Pulmonary artery endothelial cell (primary cell): ENCODE data around the gene CTBP1. TPM values are rescaled to one million over a fixed set of nuclear protein-coding genes. Genes with fewer than 3 reads are reported as not detected.

ENCODE experiments used
- DNase-seq: peaks from one replicate; pipeline ENCODE4 v3.0.0-alpha.2; 2011; ENCODE audit warnings: low read depth, low spot score
- total RNA-seq: library from RNA; depleted of rRNA; stranded (reverse); fragments of >200 nt; gene quantifications from 2 replicates; pipeline ENCODE4 v1.2.3, GENCODE V29; 2014

Gene CTBP1
- total RNA-seq, 1 donor from 2014 or later: 249 TPM

DNA sequence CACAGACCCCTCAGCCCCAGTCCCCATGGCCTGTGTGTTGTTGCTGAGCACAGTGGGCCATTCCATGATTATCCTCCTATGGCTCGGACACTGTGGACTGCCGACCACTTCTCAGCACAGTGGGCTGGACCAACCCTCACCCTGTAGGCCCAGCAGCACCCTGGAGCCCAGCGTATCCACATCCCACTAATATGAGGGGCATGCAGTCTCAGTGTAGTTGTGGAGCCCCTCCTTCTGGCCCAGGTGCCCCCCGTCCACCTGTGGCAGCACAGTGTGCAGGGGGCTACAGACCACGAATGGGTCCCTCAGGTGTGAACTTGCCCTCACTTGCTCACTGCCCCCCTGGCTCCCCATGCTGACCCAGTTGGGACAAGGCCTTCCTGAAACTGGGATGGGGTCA, 84.5 kb downstream of the CTBP1 start:
- no peak for DNase-seq

GRCh38 chr4:1164040-1164439, 84.9 kb downstream of the CTBP1 start:
- no peak for DNase-seq

Other genes starting within 250 kb of the CTBP1 start
- 13.7 and 16.4 TPM in 2 replicates for gene FGFRL1, start 237.5 kb downstream of the CTBP1 start, total RNA-seq
- gene RNF212, start 135.6 kb downstream of the CTBP1 start, total RNA-seq: 0.99 and 1.8 TPM in 2 replicates
- gene SPON2, start 76.5 kb downstream of the CTBP1 start, total RNA-seq: 0.07 and 0.28 TPM in 2 replicates
- gene MAEA, start 40.8 kb upstream of the CTBP1 start, total RNA-seq: 54.7 and 57.1 TPM in 2 replicates
- gene UVSSA, start 98.1 kb upstream of the CTBP1 start, total RNA-seq: 4.0 and 4.2 TPM in 2 replicates
- gene NKX1-1, start 157.3 kb upstream of the CTBP1 start, total RNA-seq: not detected in 2 replicates